Suprapubic skin (tissue), 4 donors: ENCODE measurements around the gene AHSG.

ENCODE experiments used
- POLR2A ChIP-seq, 2 donors: fragments of 450-650 bp; IDR thresholded peaks; one replicate each; pipeline ENCODE4 v1.6.1; 2017; ENCODE audit warnings: antibody characterized with exemption in 2 of 2, mild to moderate bottlenecking in 2 of 2, moderate library complexity in 2 of 2
- POLR2AphosphoS5 ChIP-seq, 3 donors: sonication (generic); formaldehyde crosslinking; IDR thresholded peaks; one replicate each; pipeline ENCODE4 v1.6.1; 2017; ENCODE audit warnings: antibody characterized with exemption in 3 of 3
- TF ChIP-seq, protein P1 (sequence below), 2 donors: fragments of 200-600 bp in 1 of 2; fragments of 450-650 bp in 1 of 2; sonication (generic) in 1 of 2; IDR thresholded peaks; one replicate each; pipeline ENCODE4 v1.5.1; 2016 to 2019; ENCODE audit warnings: antibody characterized with exemption in 2 of 2, mild to moderate bottlenecking in 1 of 2, moderate library complexity in 1 of 2

DNA sequence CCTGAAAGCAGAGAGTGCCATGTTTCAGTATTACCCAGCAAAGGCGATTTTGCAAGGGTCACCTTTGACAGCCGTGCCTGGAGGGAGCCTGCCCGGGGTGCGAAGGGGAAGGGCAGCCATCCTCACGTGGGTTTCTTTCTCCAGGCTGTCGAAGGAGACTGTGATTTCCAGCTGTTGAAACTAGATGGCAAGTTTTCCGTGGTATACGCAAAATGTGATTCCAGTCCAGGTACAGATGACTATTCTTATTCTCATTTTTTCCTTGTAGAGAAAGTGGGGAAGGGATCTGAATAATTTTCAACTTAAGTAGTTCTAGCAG lies 3.4 kb downstream of the AHSG start:
- TF ChIP-seq, protein P1, sequence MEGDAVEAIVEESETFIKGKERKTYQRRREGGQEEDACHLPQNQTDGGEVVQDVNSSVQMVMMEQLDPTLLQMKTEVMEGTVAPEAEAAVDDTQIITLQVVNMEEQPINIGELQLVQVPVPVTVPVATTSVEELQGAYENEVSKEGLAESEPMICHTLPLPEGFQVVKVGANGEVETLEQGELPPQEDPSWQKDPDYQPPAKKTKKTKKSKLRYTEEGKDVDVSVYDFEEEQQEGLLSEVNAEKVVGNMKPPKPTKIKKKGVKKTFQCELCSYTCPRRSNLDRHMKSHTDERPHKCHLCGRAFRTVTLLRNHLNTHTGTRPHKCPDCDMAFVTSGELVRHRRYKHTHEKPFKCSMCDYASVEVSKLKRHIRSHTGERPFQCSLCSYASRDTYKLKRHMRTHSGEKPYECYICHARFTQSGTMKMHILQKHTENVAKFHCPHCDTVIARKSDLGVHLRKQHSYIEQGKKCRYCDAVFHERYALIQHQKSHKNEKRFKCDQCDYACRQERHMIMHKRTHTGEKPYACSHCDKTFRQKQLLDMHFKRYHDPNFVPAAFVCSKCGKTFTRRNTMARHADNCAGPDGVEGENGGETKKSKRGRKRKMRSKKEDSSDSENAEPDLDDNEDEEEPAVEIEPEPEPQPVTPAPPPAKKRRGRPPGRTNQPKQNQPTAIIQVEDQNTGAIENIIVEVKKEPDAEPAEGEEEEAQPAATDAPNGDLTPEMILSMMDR (IDR thresholded peaks at IDR 0.05): no peak
- TF ChIP-seq POLR2A (IDR thresholded peaks at IDR 0.05) (no peak), POLR2AphosphoS5 (IDR thresholded peaks at IDR 0.05) (no peak)
